HEK293 (cell line): ENCODE data around the gene LCN10.

ENCODE experiments used
- CTCF ChIA-PET: fragments of 350-600 bp; formaldehyde crosslinking; extraction: SDS; loops from one replicate; lab custom pipeline; 2021; ENCODE audit warnings: antibody characterized with exemption; lab: Yijun Ruan, JAX
- POLR2A ChIA-PET: fragments of 300-600 bp; formaldehyde crosslinking; extraction: SDS; loops from one replicate; lab custom pipeline; 2020; ENCODE audit warnings: antibody characterized with exemption, inconsistent platforms; lab: Yijun Ruan, JAX
- H3K27ac ChIP-seq: fragments of 200-500 bp; sonication (Bioruptor generic); 2 replicates; pipeline ENCODE4 v1.5.1; 2014; ENCODE audit warnings: low read depth, low read length, control low read depth, inconsistent platforms; ENCODE audit errors: extremely low read depth
- H3K36me3 ChIP-seq, 2 experiments: fragments of 200-500 bp in 1 of 2; sonication (Bioruptor generic) in 1 of 2; 1 replicate in 1 of 2; 2 replicates in 1 of 2; pipeline ENCODE4 v1.5.1; 2014 to 2017; ENCODE audit warnings: inconsistent platforms in 2 of 2, low read length in 2 of 2; ENCODE audit not compliant: control insufficient read depth in 2 of 2, insufficient read depth in 1 of 2
- H3K4me1 ChIP-seq: fragments of 200-500 bp; sonication (Bioruptor generic); 2 replicates; pipeline ENCODE4 v1.5.1; 2014; ENCODE audit warnings: mild to moderate bottlenecking, low read length, inconsistent platforms; ENCODE audit not compliant: control insufficient read depth, insufficient read depth
- H3K4me3 ChIP-seq: 2 replicates; pipeline ENCODE4 v1.5.1; 2011; ENCODE audit warnings: low read depth, mild to moderate bottlenecking, control low read depth, low read length, moderate library complexity
- H3K9me3 ChIP-seq: fragments of 200-500 bp; sonication (Bioruptor generic); 2 replicates; pipeline ENCODE4 v1.5.1; 2014; ENCODE audit warnings: low read depth, low read length, inconsistent platforms; ENCODE audit not compliant: control insufficient read depth, insufficient read depth
- EGR2 ChIP-seq: fragments of 450-650 bp; formaldehyde crosslinking; IDR thresholded peaks from 2 replicates; pipeline ENCODE4 v1.5.1; 2016; ENCODE audit warnings: low read depth, missing biosample characterization, missing genetic modification characterization
- HIC1 ChIP-seq: fragments of 450-650 bp; formaldehyde crosslinking; IDR thresholded peaks from 2 replicates; pipeline ENCODE4 v1.5.1; 2016; ENCODE audit warnings: missing biosample characterization, missing genetic modification characterization
- MYNN ChIP-seq: fragments of 450-650 bp; formaldehyde crosslinking; IDR thresholded peaks from 2 replicates; pipeline ENCODE4 v1.5.1; 2016; ENCODE audit warnings: missing biosample characterization, missing genetic modification characterization, borderline replicate concordance
- WT1 ChIP-seq: fragments of 450-650 bp; formaldehyde crosslinking; IDR thresholded peaks from 2 replicates; pipeline ENCODE4 v1.5.1; 2016; ENCODE audit warnings: missing biosample characterization, missing genetic modification characterization
- ZBTB1 ChIP-seq: fragments of 450-650 bp; formaldehyde crosslinking; IDR thresholded peaks from 2 replicates; pipeline ENCODE4 v1.5.1; 2016; ENCODE audit warnings: missing biosample characterization, missing genetic modification characterization
- ZBTB49 ChIP-seq: fragments of 450-650 bp; formaldehyde crosslinking; IDR thresholded peaks from 2 replicates; pipeline ENCODE4 v1.5.1; 2016; ENCODE audit warnings: missing biosample characterization, missing genetic modification characterization, low read depth
- ZFHX2 ChIP-seq: fragments of 450-650 bp; formaldehyde crosslinking; conservative IDR thresholded peaks from 2 replicates; pipeline ENCODE4 v1.5.1; 2016; ENCODE audit warnings: missing biosample characterization, missing genetic modification characterization
- ZFP41 ChIP-seq: fragments of 450-650 bp; formaldehyde crosslinking; IDR thresholded peaks from 2 replicates; pipeline ENCODE4 v1.5.1; 2016; ENCODE audit warnings: missing biosample characterization, missing genetic modification characterization, borderline replicate concordance
- ZFP69B ChIP-seq: fragments of 450-650 bp; formaldehyde crosslinking; IDR thresholded peaks from 2 replicates; pipeline ENCODE4 v1.5.1; 2016; ENCODE audit warnings: missing biosample characterization, missing genetic modification characterization
- ZNF10 ChIP-seq: fragments of 450-650 bp; formaldehyde crosslinking; IDR thresholded peaks from 2 replicates; pipeline ENCODE4 v1.5.1; 2017; ENCODE audit warnings: missing biosample characterization, missing genetic modification characterization
- ZNF169 ChIP-seq: fragments of 450-650 bp; formaldehyde crosslinking; IDR thresholded peaks from 2 replicates; pipeline ENCODE4 v1.5.1; 2016; ENCODE audit warnings: missing biosample characterization, missing genetic modification characterization
- ZNF174 ChIP-seq: fragments of 450-650 bp; formaldehyde crosslinking; IDR thresholded peaks from 2 replicates; pipeline ENCODE4 v1.5.0; 2017; ENCODE audit warnings: missing biosample characterization, mild to moderate bottlenecking, missing genetic modification characterization
- ZNF184 ChIP-seq: fragments of 450-650 bp; IDR thresholded peaks from 2 replicates; pipeline ENCODE4 v1.5.1; 2018; ENCODE audit warnings: missing biosample characterization, mild to moderate bottlenecking, missing genetic modification characterization
- ZNF23 ChIP-seq: fragments of 450-650 bp; formaldehyde crosslinking; IDR thresholded peaks from 2 replicates; pipeline ENCODE4 v1.5.1; 2016; ENCODE audit warnings: missing biosample characterization, missing genetic modification characterization, borderline replicate concordance
- ZNF26 ChIP-seq: fragments of 450-650 bp; formaldehyde crosslinking; IDR thresholded peaks from 2 replicates; pipeline ENCODE4 v1.5.1; 2016; ENCODE audit warnings: missing biosample characterization, missing genetic modification characterization
- ZNF366 ChIP-seq: fragments of 450-650 bp; formaldehyde crosslinking; conservative IDR thresholded peaks from 2 replicates; pipeline ENCODE4 v1.5.1; 2016; ENCODE audit warnings: missing biosample characterization, missing genetic modification characterization
- ZNF416 ChIP-seq: fragments of 450-650 bp; formaldehyde crosslinking; IDR thresholded peaks from 2 replicates; pipeline ENCODE4 v1.5.1; 2016; ENCODE audit warnings: missing biosample characterization, missing genetic modification characterization
- ZNF423 ChIP-seq: fragments of 450-650 bp; formaldehyde crosslinking; IDR thresholded peaks from 2 replicates; pipeline ENCODE4 v1.5.1; 2016; ENCODE audit warnings: missing biosample characterization, missing genetic modification characterization
- ZNF473 ChIP-seq: fragments of 450-650 bp; formaldehyde crosslinking; IDR thresholded peaks from 2 replicates; pipeline ENCODE4 v1.5.1; 2017; ENCODE audit warnings: missing biosample characterization, missing genetic modification characterization
- ZNF488 ChIP-seq: fragments of 450-650 bp; formaldehyde crosslinking; IDR thresholded peaks from 2 replicates; pipeline ENCODE4 v1.5.1; 2016; ENCODE audit warnings: missing biosample characterization, missing genetic modification characterization
- ZNF658 ChIP-seq: fragments of 450-650 bp; formaldehyde crosslinking; IDR thresholded peaks from 2 replicates; pipeline ENCODE4; 2016; ENCODE audit warnings: missing biosample characterization, missing genetic modification characterization
- ZSCAN18 ChIP-seq: fragments of 450-650 bp; formaldehyde crosslinking; IDR thresholded peaks from 2 replicates; pipeline ENCODE4 v1.5.1; 2016; ENCODE audit warnings: missing biosample characterization, missing genetic modification characterization
- ZSCAN4 ChIP-seq: fragments of 450-650 bp; formaldehyde crosslinking; IDR thresholded peaks from 2 replicates; pipeline ENCODE4 v1.5.1; 2017; ENCODE audit warnings: missing biosample characterization, missing genetic modification characterization

LCN10 gene

GRCh38 chr9:136740069-136740468, 2.7 kb downstream of the LCN10 start:
- POLR2A ChIA-PET = interaction anchor here (1.1 kb wide), 1 partner anchor 12 kb away, joined by 5 read pairs; no protein-coding TSS in a partner anchor
- no peaks in the 10 kb centered on the region for H3K4me1 ChIP-seq

GRCh38 chr9:136739509-136739908, 3.2 kb downstream of the LCN10 start:
- H3K4me1 ChIP-seq = no peaks in the 10 kb centered on the region
- no peak for TF ChIP-seq ZBTB49 (tag by site-specific recombination)
- no peak for TF ChIP-seq ZNF488 (tag by site-specific recombination)
- no peak for TF ChIP-seq ZNF184 (tag by site-specific recombination)
- TF ChIP-seq ZNF658 = no peak
- TF ChIP-seq ZFHX2 = peak; percentile 40; the same call in 1 of the 2 replicates
- TF ChIP-seq ZFP69B (tag by site-specific recombination) = no peak
- peak; percentile 43; the same call in 1 of the 2 replicates for TF ChIP-seq EGR2
- TF ChIP-seq ZNF23 = no peak
- CTCF ChIA-PET = interaction anchor here (1.1 kb wide), 1 partner anchor 39 kb away, joined by 3 read pairs; no protein-coding TSS in a partner anchor
- no peak overlapping the region for H3K4me3 ChIP-seq
- POLR2A ChIA-PET = interaction anchor here (1.1 kb wide), 1 partner anchor 11 kb away, joined by 5 read pairs; no protein-coding TSS in a partner anchor
- H3K9me3 ChIP-seq = no peaks in the 10 kb centered on the region
- no peaks in the 10 kb centered on the region for H3K36me3 ChIP-seq
- H3K27ac ChIP-seq = no peak overlapping the region

More at GRCh38 chr9:136740069-136740468, 2.7 kb downstream of the LCN10 start:
- CTCF ChIA-PET = interaction anchor here (0.6 to 1.1 kb wide), 2 partner anchors 12 to 38 kb away, joined by 3 read pairs; no protein-coding TSS in a partner anchor
- Histone ChIP-seq H3K36me3 (no peaks in the 10 kb centered on the region), H3K9me3 (no peaks in the 10 kb centered on the region), H3K4me3 (no peak overlapping the region), H3K27ac (no peak overlapping the region)
- TF ChIP-seq ZNF423 = no peak
- TF ChIP-seq ZNF23 = no peak

- H3K4me3 ChIP-seq = no peak overlapping the region
- no peaks in the 10 kb centered on the region for H3K4me1 ChIP-seq
- H3K9me3 ChIP-seq = no peaks in the 10 kb centered on the region
- H3K36me3 ChIP-seq = no peaks in the 10 kb centered on the region
- CTCF ChIA-PET = interaction anchor here (1.1 to 1.7 kb wide), 2 partner anchors 9 to 12 kb away, joined by 4 to 7 read pairs; no protein-coding TSS in a partner anchor
- POLR2A ChIA-PET = interaction anchor here (1.2 to 1.4 kb wide), 2 partner anchors 9 to 11 kb away, joined by 3 to 10 read pairs; no protein-coding TSS in a partner anchor
- H3K27ac ChIP-seq = no peak overlapping the region
- TF ChIP-seq ZBTB1 (tag by site-specific recombination) (no peak), ZNF416 (tag by site-specific recombination) (no peak), ZNF26 (tag by site-specific recombination) (no peak), MYNN (tag by site-specific recombination) (no peak), ZSCAN4 (tag by site-specific recombination) (no peak), WT1 (no peak), ZNF174 (tag by site-specific recombination) (no peak), ZNF10 (tag by site-specific recombination) (no peak), ZNF473 (tag by site-specific recombination) (no peak), HIC1 (tag by site-specific recombination) (no peak), ZSCAN18 (tag by site-specific recombination) (no peak), ZNF169 (tag by site-specific recombination) (no peak), ZFP41 (tag by site-specific recombination) (no peak), ZNF366 (tag by site-specific recombination) (no peak)
Observed at GRCh38 chr9:136738960-136739359, 3.8 kb downstream of the LCN10 start.
